ENCODE measurements around the gene NKAPD1.
"Not testable (repeated sequence)": the region's sequence is repeated elsewhere in the genome, so short reads cannot be mapped to it uniquely, and the experiment has no call there.

Gene NKAPD1

DNA sequence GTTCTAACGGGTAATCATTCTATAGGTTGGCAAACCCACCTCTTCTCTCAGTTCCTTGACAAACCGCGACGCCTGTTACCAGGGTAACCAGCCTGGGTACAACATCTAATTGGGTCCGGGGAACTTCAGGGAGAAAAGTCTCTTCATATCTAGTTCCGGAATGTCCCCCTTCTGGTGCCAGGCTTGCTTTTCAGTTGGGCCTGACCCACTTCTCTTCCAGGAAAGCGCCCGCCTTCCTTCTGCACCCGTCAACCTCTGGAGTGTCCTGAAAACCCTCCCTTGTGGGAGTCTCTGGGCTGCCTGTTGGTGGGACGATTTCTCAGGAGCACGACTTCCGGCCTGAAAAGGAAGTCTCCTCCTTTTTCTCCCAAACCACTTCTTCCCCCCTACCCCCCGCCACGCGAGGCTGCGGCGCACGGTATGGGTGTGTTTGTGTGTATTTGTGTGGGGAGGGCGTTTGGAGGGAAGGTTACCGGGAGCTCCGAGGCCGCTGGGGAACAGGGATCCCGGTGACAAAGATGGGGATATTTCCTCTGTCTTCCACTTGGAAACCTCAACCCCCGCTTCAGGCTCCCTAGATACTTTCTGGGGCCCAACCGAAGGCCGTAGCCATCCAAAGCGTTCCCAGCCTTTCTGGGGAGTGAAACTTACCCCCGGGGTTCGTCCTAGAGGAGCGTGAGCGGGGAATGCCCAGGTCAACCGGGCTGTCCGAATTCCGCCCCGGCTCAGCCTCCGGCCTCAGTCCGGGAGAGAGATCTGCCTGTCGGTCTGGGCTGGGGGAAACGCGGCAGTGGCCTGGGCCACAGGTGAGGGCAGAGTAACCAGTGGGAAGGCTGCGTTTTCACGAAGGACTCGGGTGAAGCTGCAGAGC, at the start of gene NKAPD1, which contains the start of gene PIH1D2:
Gene NKAPD1, plus strand, starts transcription at position 359 of the 871 bp plus-strand sequence. CDS start 1,276 bp downstream, outside the sequence.
Gene PIH1D2, minus strand, starts transcription at position 77 of the 871 bp plus-strand sequence. CDS start 843 bp downstream, outside the sequence.
- peak; percentile 56 to 72 (median 72) for DNase-seq

DNA sequence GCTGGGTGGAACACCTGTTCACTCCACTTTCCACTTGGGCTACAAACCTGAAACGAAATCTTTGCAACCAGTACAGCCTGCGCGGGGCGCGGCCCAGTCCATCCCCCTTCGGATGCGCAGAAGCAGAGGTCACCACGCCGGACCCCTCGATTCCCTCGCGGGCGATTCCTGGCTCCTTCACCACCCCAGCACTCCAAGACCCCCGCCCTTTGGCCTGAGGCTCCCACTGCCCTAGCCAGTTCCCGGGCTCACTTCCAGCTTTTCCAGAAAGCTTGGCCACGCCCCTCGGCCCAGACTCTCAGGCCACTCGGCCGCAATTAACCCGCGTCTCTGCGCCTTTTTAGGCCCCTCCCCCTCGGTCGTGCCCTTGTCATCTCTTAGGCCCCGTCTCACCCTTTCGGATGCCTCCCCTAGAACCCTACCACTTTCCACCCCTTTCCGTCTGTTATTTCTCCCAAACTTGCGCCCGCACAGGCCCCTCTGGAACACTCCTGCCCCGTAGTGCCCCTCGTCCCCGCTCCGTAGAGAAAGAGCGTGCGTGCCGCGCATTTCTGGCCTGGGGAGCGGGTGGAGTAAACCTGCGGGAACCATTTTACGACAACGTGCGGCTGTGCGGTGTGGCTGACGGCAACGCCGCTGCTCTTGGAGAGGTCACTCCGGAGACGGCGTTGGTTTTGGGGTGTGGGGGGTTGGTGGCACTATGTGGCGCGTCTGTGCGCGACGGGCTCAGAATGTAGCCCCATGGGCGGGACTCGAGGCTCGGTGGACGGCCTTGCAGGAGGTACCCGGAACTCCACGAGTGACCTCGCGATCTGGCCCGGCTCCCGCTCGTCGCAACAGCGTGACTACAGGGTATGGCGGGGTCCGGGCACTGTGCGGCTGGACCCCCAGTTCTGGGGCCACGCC, 49.1 kb upstream of the NKAPD1 start, which contains the start of gene DLAT:
Gene DLAT, plus strand, starts transcription at position 636 of the 906 bp plus-strand sequence. Its CDS starts 65 bp downstream, at position 701.
- peak; percentile 46 to 68 (median 58) for DNase-seq

DNA sequence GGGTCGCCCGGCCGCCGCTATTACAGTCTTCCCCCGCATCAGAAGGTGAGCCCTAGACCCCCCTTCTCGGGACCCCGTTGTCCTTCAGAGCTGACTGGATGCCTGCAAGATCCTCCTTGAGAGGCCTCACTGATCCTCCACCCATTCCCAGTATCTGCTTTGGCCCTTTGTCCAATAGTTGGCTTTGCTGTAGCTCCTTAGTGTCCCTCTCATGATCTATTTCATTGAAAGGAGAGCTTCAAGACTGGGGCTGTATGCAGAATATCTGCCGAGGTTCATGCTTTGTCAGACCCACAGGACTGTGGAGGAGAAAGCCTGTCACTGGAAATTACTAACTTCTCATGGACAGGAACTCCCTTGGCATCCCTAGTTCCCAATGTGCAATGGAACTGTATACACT, 48.4 kb upstream of the NKAPD1 start:
- no peak for DNase-seq

- not testable (repeated sequence) for DNase-seq
Observed at GRCh38 chr11:112026784-112027410, 47.2 kb upstream of the NKAPD1 start.

- no peak for DNase-seq
Observed at GRCh38 chr11:112029460-112029859, 44.6 kb upstream of the NKAPD1 start.

DNA sequence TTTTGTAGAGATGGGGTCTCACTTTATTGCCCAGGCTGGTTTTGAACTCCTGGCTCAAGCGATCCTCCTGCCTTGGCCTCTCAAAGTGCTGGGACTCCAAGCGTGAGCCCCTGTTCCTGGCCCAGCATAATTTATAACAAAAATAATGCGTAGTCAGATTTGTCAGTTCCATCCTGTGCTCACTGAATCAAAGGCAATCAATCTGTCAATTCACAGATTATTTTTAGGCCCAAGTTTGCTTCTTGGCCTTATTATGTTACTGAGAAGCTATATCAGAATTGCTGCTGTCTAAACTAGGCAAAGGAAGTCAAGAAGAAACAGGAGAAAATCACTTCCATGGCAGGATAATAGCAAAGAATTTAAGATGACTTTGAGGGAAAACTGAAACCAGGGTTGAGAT, 40.2 kb upstream of the NKAPD1 start:
- DNase-seq = no peak

GRCh38 chr11:112037527-112037926, 36.6 kb upstream of the NKAPD1 start:
- DNase-seq = no peak

DNA sequence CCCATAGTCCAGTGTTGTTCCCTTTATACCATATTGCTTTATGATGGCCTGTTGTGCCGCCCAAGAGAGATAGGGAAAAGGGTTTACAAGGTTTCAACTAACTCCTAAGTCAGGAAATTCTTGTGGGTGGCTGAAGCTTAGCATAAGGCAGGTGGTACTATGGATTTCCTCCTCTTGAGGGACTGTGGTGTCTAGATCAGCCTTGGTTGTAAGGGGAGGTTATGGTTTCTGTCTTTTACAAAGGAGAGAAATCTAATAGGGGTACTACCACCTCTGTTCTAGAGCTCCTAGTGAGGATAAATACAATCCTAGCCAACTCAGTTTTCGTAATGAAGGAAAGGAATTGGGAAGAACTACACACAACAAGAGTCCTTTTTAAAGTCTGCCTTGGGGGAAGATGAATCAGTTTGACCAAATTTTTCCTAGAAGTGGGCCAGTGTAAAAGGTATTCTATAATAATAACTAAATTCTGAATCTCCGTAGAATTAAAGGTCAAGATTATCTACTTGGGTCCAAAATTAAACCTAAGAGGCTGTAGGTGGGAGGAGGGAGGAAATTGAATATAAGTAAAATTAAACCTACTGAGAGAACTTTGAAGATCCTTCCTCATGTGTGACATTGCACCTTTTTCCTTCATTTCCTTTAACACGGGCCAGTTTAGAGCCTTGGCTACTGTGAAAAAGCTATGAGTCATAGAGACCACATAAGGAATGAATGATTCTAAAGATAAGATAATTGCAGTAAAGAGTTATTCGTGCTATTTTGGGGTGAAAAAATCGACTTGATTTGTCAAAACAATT, 31.7 kb upstream of the NKAPD1 start:
- DNase-seq = no peak

DNA sequence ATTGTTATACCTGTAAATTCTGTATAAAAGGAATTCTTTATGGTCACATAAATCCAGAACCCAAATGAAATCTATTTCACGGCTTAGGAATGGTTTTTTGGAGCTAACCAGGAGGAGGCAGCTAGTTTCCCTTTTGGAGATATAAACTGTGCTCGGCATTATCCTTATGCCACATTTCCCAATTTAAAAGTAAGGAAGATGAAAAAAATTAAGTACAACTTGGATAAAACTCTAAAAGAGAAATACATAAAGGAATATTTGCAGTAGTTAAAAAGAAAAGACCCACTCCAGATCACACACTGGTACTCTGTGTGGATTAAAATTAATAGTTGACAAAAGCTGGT, 31.2 kb upstream of the NKAPD1 start:
- no peak for DNase-seq

- DNase-seq = no peak
Observed at GRCh38 chr11:112044961-112045360, 29.1 kb upstream of the NKAPD1 start.

GRCh38 chr11:112046647-112047046, 27.5 kb upstream of the NKAPD1 start:
- not testable (repeated sequence) for DNase-seq

DNA sequence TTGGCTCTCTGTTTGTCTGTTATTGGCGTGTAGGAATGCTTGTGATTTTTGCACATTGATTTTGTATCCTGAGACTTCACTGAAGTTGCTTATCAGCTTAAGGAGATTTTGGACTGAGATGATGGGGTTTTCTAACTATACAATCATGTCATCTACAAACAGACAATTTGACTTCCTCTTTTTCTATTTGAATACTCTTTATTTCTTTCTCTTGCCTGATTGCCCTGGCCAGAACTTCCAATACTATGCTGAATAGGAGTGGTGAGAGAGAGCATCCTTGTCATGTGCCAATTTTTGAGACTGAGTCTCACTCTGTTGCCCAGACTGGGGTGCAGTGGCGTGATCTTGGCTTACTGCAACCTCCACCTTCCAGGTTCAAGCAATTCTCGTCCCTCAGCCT, 25.8 kb upstream of the NKAPD1 start:
- not testable (repeated sequence) for DNase-seq

GRCh38 chr11:112049777-112050176, 24.3 kb upstream of the NKAPD1 start:
- no peak for DNase-seq

- no peak for DNase-seq
Observed at GRCh38 chr11:112050721-112051120, 23.4 kb upstream of the NKAPD1 start.

DNA sequence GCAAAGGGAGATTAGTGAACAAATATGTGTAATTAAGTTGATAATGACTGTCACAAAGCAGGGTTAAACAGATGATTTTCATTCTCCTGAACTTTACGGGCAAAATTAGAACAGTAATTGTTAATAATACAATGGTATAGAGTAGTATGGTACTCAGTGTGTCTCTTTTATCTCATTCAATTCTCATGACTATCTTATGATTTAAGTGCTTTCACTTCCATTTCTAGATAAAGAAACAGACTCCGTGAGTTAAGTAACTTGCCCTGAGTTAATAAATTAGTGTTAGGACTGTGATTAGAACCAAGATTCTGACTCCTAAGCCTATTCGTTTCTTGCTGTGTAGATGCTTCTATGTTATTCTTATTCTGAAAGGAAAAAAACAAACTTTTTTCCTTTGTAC, 22.3 kb upstream of the NKAPD1 start:
- DNase-seq = no peak

- no peak for DNase-seq
Observed at GRCh38 chr11:112057170-112057569, 16.9 kb upstream of the NKAPD1 start.

DNA sequence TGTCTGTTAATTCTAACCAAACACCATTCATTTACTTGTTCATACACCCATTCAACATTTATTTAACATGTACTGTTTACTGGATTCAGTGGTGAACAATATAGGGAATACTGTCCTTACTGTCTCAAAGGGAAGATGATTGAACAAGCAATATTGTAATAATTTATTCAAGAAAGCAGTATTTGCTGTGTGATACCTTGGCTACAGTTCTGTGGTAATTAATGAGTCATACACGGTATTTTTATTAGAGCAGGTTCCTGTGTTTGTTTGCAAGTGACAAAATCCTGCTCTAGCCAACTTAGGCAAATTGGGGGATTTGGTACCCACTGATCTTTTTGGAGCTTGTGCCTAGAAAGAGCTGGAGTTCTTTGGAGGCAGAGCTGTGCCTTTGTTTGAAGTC, 16.0 kb upstream of the NKAPD1 start:
- no peak for DNase-seq

- no peak for DNase-seq
Observed at GRCh38 chr11:112062923-112063322, 11.2 kb upstream of the NKAPD1 start.

DNA sequence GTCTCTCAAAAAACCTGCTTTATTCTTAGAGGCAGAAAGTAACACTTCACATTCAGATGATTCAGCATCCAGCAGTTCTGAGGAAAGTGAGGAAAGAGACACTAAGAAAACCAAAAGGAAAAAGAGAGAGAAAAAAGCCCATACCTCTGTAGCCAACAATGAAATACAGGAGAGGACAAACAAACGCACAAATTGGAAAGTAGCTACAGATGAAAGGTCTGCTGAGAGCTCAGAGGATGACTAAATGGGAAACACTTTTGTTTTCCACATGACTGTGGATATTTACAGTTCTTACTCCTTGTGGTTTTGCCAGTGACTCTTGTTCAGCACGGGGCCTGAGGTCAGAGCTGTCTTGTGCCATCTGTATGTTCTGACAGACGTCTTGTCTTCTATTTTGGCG, 8.6 kb downstream of the NKAPD1 start:
- no peak for DNase-seq

DNA sequence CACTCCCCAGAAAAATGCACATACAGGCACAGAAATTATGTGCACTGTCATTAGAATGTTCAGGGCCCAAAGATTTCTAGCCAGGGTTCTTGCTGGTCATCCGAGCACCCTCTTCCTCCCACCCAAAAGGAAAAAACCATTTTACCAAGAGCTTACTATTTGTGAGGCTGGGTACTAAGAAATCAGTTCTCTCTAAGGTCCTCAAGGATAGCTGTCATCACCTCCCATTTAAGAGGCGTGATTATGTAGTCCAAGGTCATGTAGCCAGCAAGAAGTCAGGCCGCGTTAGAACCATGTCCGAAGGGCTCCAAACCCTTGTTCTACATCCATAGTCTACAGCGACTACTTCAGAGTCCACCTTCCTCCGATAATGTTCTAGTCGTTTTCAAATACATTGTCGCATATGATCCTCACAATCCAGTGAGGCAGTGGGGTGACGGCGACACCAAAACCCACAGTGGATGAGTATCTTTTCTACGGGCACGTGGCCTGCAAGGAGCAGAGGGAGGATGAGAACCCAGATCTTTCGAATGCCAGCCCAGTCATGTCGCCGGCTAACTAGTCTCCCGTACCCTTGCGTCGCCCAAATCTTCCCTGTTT, 11.8 kb downstream of the NKAPD1 start:
- DNase-seq = peak in 1 of 4 experiments; percentile 32

GRCh38 chr11:112086422-112087191, 12.5 kb downstream of the NKAPD1 start, which contains the start of the genes SDHD and TIMM8B:
Gene SDHD, plus strand, starts transcription at chr11:112086873. Its CDS starts 35 bp downstream, at chr11:112086908.
Gene TIMM8B, minus strand, starts transcription at chr11:112086756. Its CDS starts 33 bp downstream, at chr11:112086723.
- DNase-seq = peak; percentile 83 to 90 (median 88)
